ENCODE data around the gene NUDT13.

GRCh38 chr10:73168465-73168803 lies 58.2 kb downstream of the NUDT13 start:
- TF ChIP-seq CTCF (IDR thresholded peaks at IDR 0.05) (no peak; the same call in 2 of the 3 replicates), REST (IDR thresholded peaks at IDR 0.05) (no peak), ZSCAN20 (CRISPR knock-in tag; IDR thresholded peaks at IDR 0.05) (no peak), SMC3 (IDR thresholded peaks at IDR 0.05) (no peak), PBX3 (IDR thresholded peaks at IDR 0.05) (no peak), CHD2 (IDR thresholded peaks at IDR 0.05; ENCODE audit: low read length, partially characterized antibody) (no peak), ELK1 (IDR thresholded peaks at IDR 0.05; ENCODE audit: low read depth, low read length) (no peak), CEBPB (IDR thresholded peaks at IDR 0.05) (no peak)
